Posterior cingulate gyrus (tissue), 11 donors: ENCODE measurements around the gene AGPAT2.
"Not testable (repeated sequence)": the region's sequence is repeated elsewhere in the genome, so short reads cannot be mapped to it uniquely, and the experiment has no call there.

Experiments used
- DNase-seq, 10 donors: peaks; one replicate each; pipeline versions ENCODE4 v3.0.0 to v3.0.0-alpha.2; 2020 to 2021; ENCODE audit warnings: mixed read lengths in 3 of 10
- intact Hi-C: fragments of 100-400 bp; cut with DNase I; formaldehyde crosslinking; loops from one replicate; pipeline ENCODE4 v1.15.1; 2023

The AGPAT2 gene

GRCh38 chr9:136720898-136721338 lies 33.7 kb upstream of the AGPAT2 start:
- DNase-seq: no peak
- intact Hi-C loops: no loop called here

GRCh38 chr9:136720251-136720897 lies 33.1 kb upstream of the AGPAT2 start:
- DNase-seq: no peak
- intact Hi-C loops: no loop called here

GRCh38 chr9:136719195-136719880 lies 32.1 kb upstream of the AGPAT2 start:
- intact Hi-C loops: no loop called here
- DNase-seq: no peak

- intact Hi-C loops: no loop called here
- no peak for DNase-seq
Measured at GRCh38 chr9:136718345-136719194, 31.3 kb upstream of the AGPAT2 start.

- intact Hi-C loops: no loop called here
- no peak for DNase-seq
Measured at GRCh38 chr9:136717399-136717798, 30.1 kb upstream of the AGPAT2 start.

- intact Hi-C loops: no loop called here
- DNase-seq: no peak
Measured at GRCh38 chr9:136714893-136715274, 27.6 kb upstream of the AGPAT2 start.

- no peak for DNase-seq
Measured at GRCh38 chr9:136714096-136714892, 27.0 kb upstream of the AGPAT2 start.

GRCh38 chr9:136713550-136713949 lies 26.3 kb upstream of the AGPAT2 start:
- no peak for DNase-seq
- intact Hi-C loops: no loop called here

More at GRCh38 chr9:136714096-136714892, 27.0 kb upstream of the AGPAT2 start:
- intact Hi-C loops: no loop called here

- intact Hi-C loops: no loop called here
- no peak for DNase-seq
Measured at GRCh38 chr9:136712690-136713544, 25.7 kb upstream of the AGPAT2 start.

- intact Hi-C loops: no loop called here
- DNase-seq: peak in 4 of 10 donors; percentile 32 to 92 (median 70)
Measured at GRCh38 chr9:136711751-136712689, 24.8 kb upstream of the AGPAT2 start, which contains the start of gene DIPK1B. Gene DIPK1B, plus strand, starts transcription at chr9:136712572. Its CDS starts 94 bp downstream, at chr9:136712666.

GRCh38 chr9:136711219-136711648 lies 24.0 kb upstream of the AGPAT2 start:
- DNase-seq, intact Hi-C loops: not testable (repeated sequence)

- no peak for DNase-seq
- intact Hi-C loops: no loop called here
Measured at GRCh38 chr9:136710543-136710942, 23.3 kb upstream of the AGPAT2 start.

GRCh38 chr9:136709454-136710109 lies 22.3 kb upstream of the AGPAT2 start:
- DNase-seq: no peak
- intact Hi-C loops: no loop called here

GRCh38 chr9:136707849-136708517 lies 20.7 kb upstream of the AGPAT2 start:
- intact Hi-C loops: no loop called here
- DNase-seq: peak in 1 of 10 donors; percentile 70

GRCh38 chr9:136707011-136707410 lies 19.8 kb upstream of the AGPAT2 start:
- no peak for DNase-seq
- intact Hi-C loops: no loop called here

GRCh38 chr9:136705564-136705963 lies 18.3 kb upstream of the AGPAT2 start:
- no peak for DNase-seq
- intact Hi-C loops: no loop called here

GRCh38 chr9:136704741-136705140 lies 17.5 kb upstream of the AGPAT2 start:
- intact Hi-C loops, DNase-seq: not testable (repeated sequence)
